T-helper 1 cell treated with Interleukin-12 subunit alpha and Interleukin-12 subunit beta and Interleukin-4 antibody, amounts not matched to agents 30 μg/mL and 1 μg/mL, for 36 hours (primary cell): ENCODE measurements around the gene KLHDC9.
"Not testable (repeated sequence)": the region's sequence is repeated elsewhere in the genome, so short reads cannot be mapped to it uniquely, and the experiment has no call there.

Source experiments
- H3K27ac Mint-ChIP-seq: one replicate; pipeline ENCODE4 v1.8.0; 2021; ENCODE audit warnings: mild to moderate bottlenecking, mixed read lengths
- H3K27me3 Mint-ChIP-seq: one replicate; pipeline ENCODE4 v1.8.0; 2021; ENCODE audit warnings: low read depth, mixed read lengths
- H3K36me3 Mint-ChIP-seq: one replicate; pipeline ENCODE4 v1.8.0; 2021; ENCODE audit warnings: low read depth, mixed read lengths
- H3K4me1 Mint-ChIP-seq: one replicate; pipeline ENCODE4 v1.8.0; 2021; ENCODE audit warnings: low read depth, mixed read lengths
- H3K4me3 Mint-ChIP-seq: one replicate; pipeline ENCODE4 v1.8.0; 2021; ENCODE audit warnings: mild to moderate bottlenecking, moderate library complexity, mixed read lengths
- H3K9me3 Mint-ChIP-seq: one replicate; pipeline ENCODE4 v1.8.0; 2021; ENCODE audit warnings: mixed read lengths

The KLHDC9 gene

GRCh38 chr1:161096530-161096929, 1.6 kb upstream of the KLHDC9 start:
- H3K4me1 Mint-ChIP-seq = peaks cover 44% of the 10 kb centered on the region
- H3K36me3 Mint-ChIP-seq = peaks cover 12% of the 10 kb centered on the region
- no peaks in the 10 kb centered on the region for H3K9me3 Mint-ChIP-seq
- peaks cover 12% of the 10 kb centered on the region for H3K27me3 Mint-ChIP-seq
- no peak overlapping the region for H3K4me3 Mint-ChIP-seq
- H3K27ac Mint-ChIP-seq = no peak overlapping the region

DNA sequence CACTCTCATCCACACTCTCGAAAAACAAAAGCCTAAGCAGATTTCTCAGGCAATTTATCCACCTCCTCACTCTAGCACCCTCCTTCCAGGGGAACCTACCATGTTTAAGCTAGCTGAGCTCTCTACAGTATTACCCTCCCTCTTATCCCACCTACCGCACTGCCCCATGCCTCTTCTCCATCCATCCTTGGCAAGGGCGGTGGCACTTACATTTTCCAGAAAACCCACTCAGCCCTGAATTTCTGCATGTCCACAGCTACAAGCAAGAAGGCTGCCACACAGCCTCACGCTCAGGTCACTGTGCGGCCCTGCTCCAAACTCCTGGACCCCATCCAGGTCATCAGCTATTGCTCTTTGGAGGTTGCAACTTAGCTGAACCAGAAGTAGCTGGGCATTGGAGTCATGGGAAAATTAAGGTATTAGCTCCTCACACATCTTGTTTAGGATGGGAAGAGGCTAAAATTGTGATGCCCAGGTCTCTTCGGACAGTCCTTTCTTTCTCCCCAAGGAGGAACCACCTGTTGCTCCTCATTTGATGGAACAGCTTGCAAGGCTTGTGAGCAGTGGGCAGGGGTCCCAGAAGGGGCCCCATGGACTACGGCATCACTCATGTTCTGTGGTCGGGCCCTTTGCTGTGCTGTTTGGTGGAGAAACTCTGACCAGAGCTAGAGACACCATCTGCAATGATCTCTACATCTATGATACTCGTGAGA, 1.1 kb downstream of the KLHDC9 start:
- Mint-ChIP-seq H3K4me1 (peaks cover 30% of the 10 kb centered on the region), H3K4me3 (peak overlapping the region; percentile 70), H3K9me3 (no peaks in the 10 kb centered on the region), H3K27ac (no peak overlapping the region), H3K36me3 (peaks cover 17% of the 10 kb centered on the region), H3K27me3 (peaks cover 12% of the 10 kb centered on the region)

- Mint-ChIP-seq H3K27ac (no peak overlapping the region), H3K4me1 (peaks cover 24% of the 10 kb centered on the region), H3K27me3 (peaks cover 7% of the 10 kb centered on the region), H3K4me3 (no peak overlapping the region), H3K36me3 (peaks cover 20% of the 10 kb centered on the region), H3K9me3 (no peaks in the 10 kb centered on the region)
Measured at GRCh38 chr1:161100556-161100955, 2.4 kb downstream of the KLHDC9 start.

- peaks cover 23% of the 10 kb centered on the region for H3K36me3 Mint-ChIP-seq
Measured at GRCh38 chr1:161106431-161106830, 8.3 kb downstream of the KLHDC9 start.

GRCh38 chr1:161111117-161111516, 13.0 kb downstream of the KLHDC9 start:
- Mint-ChIP-seq H3K9me3 (no peaks in the 10 kb centered on the region), H3K27ac (no peak overlapping the region), H3K4me1 (peaks cover 38% of the 10 kb centered on the region), H3K27me3 (no peaks in the 10 kb centered on the region), H3K4me3 (no peak overlapping the region), H3K36me3 (peaks cover 13% of the 10 kb centered on the region)

More at GRCh38 chr1:161106431-161106830, 8.3 kb downstream of the KLHDC9 start:
- H3K27ac Mint-ChIP-seq = no peak overlapping the region
- no peak overlapping the region for H3K4me3 Mint-ChIP-seq
- no peaks in the 10 kb centered on the region for H3K27me3 Mint-ChIP-seq
- peaks cover 11% of the 10 kb centered on the region for H3K4me1 Mint-ChIP-seq
- no peaks in the 10 kb centered on the region for H3K9me3 Mint-ChIP-seq

DNA sequence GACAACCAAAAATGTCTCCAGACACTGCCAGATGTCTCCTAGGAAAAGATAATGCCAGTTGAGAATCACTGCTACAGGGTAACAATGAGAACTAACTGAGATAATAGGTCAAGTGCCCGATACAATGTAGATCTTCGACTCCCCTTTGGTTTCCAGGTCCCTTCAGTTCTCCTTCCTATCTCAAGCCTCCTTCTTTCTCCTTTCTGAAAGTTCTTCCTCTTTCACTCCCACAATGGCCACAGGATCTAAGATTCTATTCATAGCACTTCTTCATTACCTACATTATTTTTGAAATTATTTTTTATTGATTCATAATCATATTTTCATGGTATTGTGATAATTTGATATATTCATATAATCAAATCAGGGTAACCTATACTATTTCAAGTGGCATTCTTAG, 13.4 kb downstream of the KLHDC9 start:
- H3K27me3 Mint-ChIP-seq = no peaks in the 10 kb centered on the region
- H3K27ac Mint-ChIP-seq = no peak overlapping the region
- H3K4me3 Mint-ChIP-seq = no peak overlapping the region

GRCh38 chr1:161113915-161114314, 15.8 kb downstream of the KLHDC9 start:
- Mint-ChIP-seq H3K9me3 (no peaks in the 10 kb centered on the region), H3K27ac (no peak overlapping the region), H3K27me3 (no peaks in the 10 kb centered on the region), H3K4me1 (peaks cover 45% of the 10 kb centered on the region), H3K4me3 (no peak overlapping the region), H3K36me3 (peaks cover 12% of the 10 kb centered on the region)

More for the DNA sequence above, 13.4 kb downstream of the KLHDC9 start:
- H3K9me3 Mint-ChIP-seq = no peaks in the 10 kb centered on the region
- H3K4me1 Mint-ChIP-seq = peaks cover 39% of the 10 kb centered on the region
- peaks cover 9% of the 10 kb centered on the region for H3K36me3 Mint-ChIP-seq

GRCh38 chr1:161114556-161114955, 16.4 kb downstream of the KLHDC9 start:
- Mint-ChIP-seq H3K27me3 (no peaks in the 10 kb centered on the region), H3K27ac (no peak overlapping the region), H3K36me3 (peaks cover 10% of the 10 kb centered on the region), H3K4me3 (no peak overlapping the region), H3K4me1 (peaks cover 49% of the 10 kb centered on the region), H3K9me3 (no peaks in the 10 kb centered on the region)

GRCh38 chr1:161115132-161115711, 17.1 kb downstream of the KLHDC9 start:
- Mint-ChIP-seq H3K9me3 (no peaks in the 10 kb centered on the region), H3K4me1 (peaks cover 54% of the 10 kb centered on the region), H3K36me3 (peaks cover 14% of the 10 kb centered on the region), H3K27me3 (no peaks in the 10 kb centered on the region), H3K27ac (peak overlapping the region; percentile 73), H3K4me3 (peak overlapping the region; percentile 52)

- Mint-ChIP-seq H3K36me3 (peaks cover 17% of the 10 kb centered on the region), H3K4me1 (peaks cover 56% of the 10 kb centered on the region)
Measured at GRCh38 chr1:161115961-161116360, 17.8 kb downstream of the KLHDC9 start.

DNA sequence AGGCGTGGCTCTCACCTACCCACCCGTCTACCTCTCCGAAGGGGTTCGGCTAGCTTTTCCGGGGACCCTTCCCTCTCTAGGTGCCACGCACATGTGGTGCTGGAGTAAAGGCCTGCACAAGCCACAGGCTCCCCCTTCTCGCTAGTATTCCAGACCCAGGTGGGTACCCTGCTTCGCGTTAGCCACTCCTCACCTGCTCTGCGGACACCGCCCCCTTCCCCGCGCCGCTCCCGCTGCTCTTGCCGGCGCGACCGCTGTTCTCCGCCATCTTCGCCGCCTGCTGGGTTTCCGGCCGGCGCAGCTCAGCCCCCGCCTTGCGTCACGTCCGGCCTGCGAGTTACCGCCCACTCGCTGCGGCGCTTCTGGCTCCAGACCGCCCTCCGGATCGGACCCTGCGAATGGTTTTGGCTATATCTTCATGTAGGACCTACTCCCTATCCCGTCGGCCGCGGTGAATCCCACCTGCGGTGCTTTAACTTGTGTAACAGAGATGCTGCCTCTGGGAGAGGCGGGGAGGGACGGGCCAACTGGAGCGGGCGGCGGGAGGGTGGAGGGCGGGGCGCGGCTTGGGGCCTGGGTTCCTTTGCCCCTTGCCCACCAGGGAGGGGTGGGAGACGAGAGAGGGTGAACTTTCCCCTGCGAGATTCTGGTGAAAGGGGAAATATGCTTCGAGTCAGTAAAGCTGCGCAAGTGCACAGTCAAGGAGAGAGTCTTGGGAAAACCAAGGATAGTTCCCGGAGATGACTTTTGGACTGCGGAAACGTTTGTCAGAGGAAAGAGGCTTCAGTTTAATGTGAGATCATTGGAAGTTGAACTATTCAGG, 19.8 kb downstream of the KLHDC9 start, which contains the start of the genes NIT1 and PFDN2:
Gene NIT1 (plus strand): TSS at position 347 of the 823 bp plus-strand sequence. CDS start 72 bp downstream, at position 419.
Gene PFDN2 (minus strand): TSS at position 279 of the 823 bp plus-strand sequence. CDS start 11 bp downstream, at position 268.
- H3K27ac Mint-ChIP-seq = peak within 1 kb of the TSS; percentile 98
- H3K4me3 Mint-ChIP-seq = peak within 1 kb of the TSS; percentile 91
- H3K4me1 Mint-ChIP-seq = peaks cover 49% of the 10 kb centered on the region
- H3K9me3 Mint-ChIP-seq = no peaks in the 10 kb centered on the region
- H3K27me3 Mint-ChIP-seq = no peaks in the 10 kb centered on the region
- H3K36me3 Mint-ChIP-seq = peaks cover 27% of the 10 kb centered on the region

More at GRCh38 chr1:161115961-161116360, 17.8 kb downstream of the KLHDC9 start:
- not testable (repeated sequence) for H3K9me3 Mint-ChIP-seq, H3K27me3 Mint-ChIP-seq
- Mint-ChIP-seq H3K4me3 (peak overlapping the region; percentile 26), H3K27ac (peak overlapping the region; percentile 73)

- Mint-ChIP-seq H3K9me3 (no peaks in the 10 kb centered on the region), H3K4me1 (peaks cover 38% of the 10 kb centered on the region), H3K27me3 (no peaks in the 10 kb centered on the region), H3K27ac (peak overlapping the region; percentile 98), H3K36me3 (peaks cover 37% of the 10 kb centered on the region), H3K4me3 (peak overlapping the region; percentile 91)
Measured at GRCh38 chr1:161119092-161119903, 21.1 kb downstream of the KLHDC9 start.

GRCh38 chr1:161121042-161121650, 23.0 kb downstream of the KLHDC9 start:
- H3K36me3 Mint-ChIP-seq = peaks cover 43% of the 10 kb centered on the region
- no peak overlapping the region for H3K4me3 Mint-ChIP-seq
- H3K27ac Mint-ChIP-seq = no peak overlapping the region
- H3K9me3 Mint-ChIP-seq = no peaks in the 10 kb centered on the region
- H3K4me1 Mint-ChIP-seq = peaks cover 31% of the 10 kb centered on the region
- H3K27me3 Mint-ChIP-seq = no peaks in the 10 kb centered on the region
